Upper lobe of left lung (tissue), 6 donors: ENCODE data around the gene TSN. TPM values are rescaled to one million over a fixed set of nuclear protein-coding genes. Genes with fewer than 3 reads are reported as not detected.
"Not testable (repeated sequence)": the region's sequence is repeated elsewhere in the genome, so short reads cannot be mapped to it uniquely, and the experiment has no call there.

ENCODE experiments used
- ATAC-seq, 2 donors: fragments of 200-7000 bp; cut with Tn5 transposase; one replicate each; pipeline ENCODE4 v1.9.1; 2022; ENCODE audit warnings: mild to moderate bottlenecking in 2 of 2, moderate library complexity in 2 of 2; ENCODE audit not compliant: low FRiP score in 2 of 2
- DNase-seq, 2 donors: peaks; one replicate each; pipeline ENCODE4 v3.0.0-alpha.2; 2019 to 2020
- H3K27ac ChIP-seq, 4 donors: fragments of 200-600 bp; sonication (generic); one replicate each; pipeline ENCODE4 v1.5.1; 2016 to 2019
- H3K27me3 ChIP-seq, 4 donors: fragments of 200-600 bp; sonication (generic); one replicate each; pipeline ENCODE4 v1.5.1; 2017 to 2019
- H3K36me3 ChIP-seq, 4 donors: fragments of 200-600 bp; sonication (generic); one replicate each; pipeline ENCODE4 v1.5.1; 2016 to 2019
- H3K4me1 ChIP-seq, 4 donors: fragments of 200-600 bp; sonication (generic); one replicate each; pipeline ENCODE4 v1.5.1; 2018 to 2019
- H3K4me3 ChIP-seq, 4 donors: fragments of 200-600 bp; sonication (generic); one replicate each; pipeline ENCODE4 v1.5.1; 2017 to 2019; ENCODE audit warnings: mild to moderate bottlenecking in 2 of 4, moderate library complexity in 1 of 4
- H3K9me3 ChIP-seq, 4 donors: fragments of 200-600 bp; sonication (generic); one replicate each; pipeline ENCODE4 v1.5.1; 2018 to 2019
- CTCF ChIP-seq, 6 experiments: fragments of 450-650 bp in 4 of 6; fragments of 200-600 bp in 2 of 6; sonication (generic) in 2 of 6; IDR thresholded peaks; one replicate each; pipeline ENCODE4 v1.5.1; 2016 to 2019; ENCODE audit warnings: antibody characterized with exemption in 6 of 6
- EP300 ChIP-seq, 4 donors: sonication (generic); formaldehyde crosslinking; IDR thresholded peaks; one replicate each; pipeline ENCODE4 v1.5.1; 2017; ENCODE audit warnings: antibody characterized with exemption in 4 of 4, control low read depth in 2 of 4
- POLR2A ChIP-seq, 4 donors: fragments of 450-650 bp; IDR thresholded peaks; one replicate each; pipeline ENCODE4 v1.5.1; 2016 to 2017; ENCODE audit warnings: antibody characterized with exemption in 4 of 4, mild to moderate bottlenecking in 2 of 4
- POLR2AphosphoS5 ChIP-seq, 2 donors: sonication (generic); formaldehyde crosslinking; IDR thresholded peaks; one replicate each; pipeline ENCODE4 v1.5.1; 2017; ENCODE audit warnings: antibody characterized with exemption in 2 of 2
- WGBS, 2 donors: methylation state at CpG; one replicate each; pipeline ENCODE4 v1.1.5; 2017 to 2018; 5-methylcytosine and 5-hydroxymethylcytosine counted together
- total RNA-seq, 6 donors: library from RNA; depleted of rRNA in 4 of 6; stranded (reverse); fragments of >200 nt in 4 of 6; gene quantifications; one replicate each; pipeline versions ENCODE4 v1.1.0 to v1.2.1, GENCODE V29; 2016 to 2021
- donor health status: DM: no; HTN: no; CAD: no; lungs with moderate emphysema.
- donor health status: DM: no; HTN: yes; CAD: no; lungs with severe emphysema.

The TSN gene
- total RNA-seq, 6 donors from 2014 or later = 8.3 to 52.8 (median 40.0) TPM

GRCh38 chr2:121709776-121710469 lies 45.5 kb upstream of the TSN start:
- Histone ChIP-seq H3K4me3 (no peak overlapping the region), H3K27ac (no peak overlapping the region), H3K9me3 (no peaks in the 10 kb centered on the region), H3K36me3 (no peaks in the 10 kb centered on the region), H3K27me3 (no peaks in the 10 kb centered on the region), H3K4me1 (no peaks in the 10 kb centered on the region)
- no peak for TF ChIP-seq CTCF (IDR thresholded peaks at IDR 0.05)
- TF ChIP-seq POLR2A (IDR thresholded peaks at IDR 0.05) = no peak
- no peak for TF ChIP-seq EP300 (IDR thresholded peaks at IDR 0.05)
- TF ChIP-seq POLR2AphosphoS5 (IDR thresholded peaks at IDR 0.05) = no peak
- no peak for ATAC-seq
- no peak for DNase-seq
- 81 to 85% methylated on average over 11 of the region's 11 CpGs for WGBS, 2 donors

- no peak for TF ChIP-seq POLR2A (IDR thresholded peaks at IDR 0.05)
- no peak for TF ChIP-seq CTCF (IDR thresholded peaks at IDR 0.05)
- no peak for TF ChIP-seq POLR2AphosphoS5 (IDR thresholded peaks at IDR 0.05)
- no peak for TF ChIP-seq EP300 (IDR thresholded peaks at IDR 0.05)
- no peak overlapping the region for H3K27ac ChIP-seq
- no peak for ATAC-seq
- no peaks in the 10 kb centered on the region for H3K27me3 ChIP-seq
- 81 to 84% methylated on average over 7 of the region's 7 CpGs for WGBS, 2 donors
- no peaks in the 10 kb centered on the region for H3K4me1 ChIP-seq
- no peaks in the 10 kb centered on the region for H3K36me3 ChIP-seq
- H3K9me3 ChIP-seq = no peaks in the 10 kb centered on the region
- no peak overlapping the region for H3K4me3 ChIP-seq
- no peak for DNase-seq
Observed at GRCh38 chr2:121710470-121711170, 44.8 kb upstream of the TSN start.

- not testable (repeated sequence) for ATAC-seq, H3K4me3 ChIP-seq, H3K27me3 ChIP-seq, H3K27ac ChIP-seq, H3K4me1 ChIP-seq, H3K9me3 ChIP-seq, H3K36me3 ChIP-seq, DNase-seq
- WGBS, 2 donors = 88 to 90% methylated on average over 3 of the region's 3 CpGs
Observed at GRCh38 chr2:121711481-121711880, 44.0 kb upstream of the TSN start.

GRCh38 chr2:121716126-121716525 lies 39.3 kb upstream of the TSN start:
- TF ChIP-seq CTCF (IDR thresholded peaks at IDR 0.05) (no peak), POLR2A (IDR thresholded peaks at IDR 0.05) (no peak), EP300 (IDR thresholded peaks at IDR 0.05) (no peak), POLR2AphosphoS5 (IDR thresholded peaks at IDR 0.05) (no peak)
- Histone ChIP-seq H3K4me3 (no peak overlapping the region), H3K9me3 (no peaks in the 10 kb centered on the region), H3K27ac (no peak overlapping the region), H3K4me1 (peaks cover 0 to 6% (median 0%) of the 10 kb centered on the region in 4 donors), H3K27me3 (no peaks in the 10 kb centered on the region), H3K36me3 (no peaks in the 10 kb centered on the region)
- DNase-seq (no peak), ATAC-seq (no peak)
- 86% methylated on average over 1 of the region's 1 CpG for WGBS, 2 donors

- H3K4me3 ChIP-seq = no peak overlapping the region
- no peaks in the 10 kb centered on the region for H3K27me3 ChIP-seq
- 92 to 98% methylated on average over 6 of the region's 6 CpGs for WGBS, 2 donors
- H3K4me1 ChIP-seq = peaks cover 0 to 6% (median 0%) of the 10 kb centered on the region in 4 donors
- H3K9me3 ChIP-seq = no peaks in the 10 kb centered on the region
- H3K36me3 ChIP-seq = no peaks in the 10 kb centered on the region
- TF ChIP-seq CTCF (IDR thresholded peaks at IDR 0.05) = no peak
- TF ChIP-seq POLR2A (IDR thresholded peaks at IDR 0.05) = no peak
- H3K27ac ChIP-seq = no peak overlapping the region
- ATAC-seq = no peak
- no peak for DNase-seq
Observed at GRCh38 chr2:121717529-121717928, 37.9 kb upstream of the TSN start.
